ENCODE measurements around the gene CASP8. TPM values are rescaled to one million over a fixed set of nuclear protein-coding genes. Genes with fewer than 3 reads are reported as not detected.

The CASP8 gene
- total and polyA plus RNA-seq, 8 donors, result 6.4 to 32.3 (median 10.7) TPM

DNA sequence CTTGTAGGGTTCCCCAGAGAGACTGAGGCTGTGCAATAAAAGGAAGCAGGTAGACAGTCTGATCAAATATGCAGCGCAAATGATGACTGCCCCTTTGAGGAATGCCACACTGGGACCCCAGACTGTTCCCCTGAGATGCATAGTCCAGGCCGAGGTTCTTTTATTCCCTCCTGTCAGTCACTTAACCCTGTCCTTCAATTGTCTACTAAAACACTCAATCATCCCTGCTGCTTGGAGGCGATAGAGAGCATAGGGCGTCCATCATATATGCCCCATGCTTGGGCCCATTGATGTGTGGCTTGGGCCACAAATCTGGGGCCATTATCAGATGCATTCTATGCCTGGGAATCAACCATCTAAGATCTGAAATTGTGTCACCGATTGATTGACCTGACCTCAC is 15.5 kb upstream of the CASP8 start:
- no peak overlapping the region for H3K27ac ChIP-seq
- peaks cover 0 to 10% (median 0%) of the 10 kb centered on the region in 4 donors for H3K36me3 ChIP-seq
- intact Hi-C loops (cut with DNase I; ENCODE audit: low total_unique reads), result no loop called here
- H3K4me1 ChIP-seq, result peaks cover 0 to 8% (median 0%) of the 10 kb centered on the region in 4 donors
- H3K4me3 ChIP-seq, result no peak overlapping the region
- no peaks in the 10 kb centered on the region for H3K27me3 ChIP-seq
- 79 to 98% (median 94%) methylated on average over 5 of the region's 5 CpGs for WGBS, 5 donors
- DNase-seq, result no peak
- TF ChIP-seq EP300 (IDR thresholded peaks at IDR 0.05), result no peak
- TF ChIP-seq, protein P1, sequence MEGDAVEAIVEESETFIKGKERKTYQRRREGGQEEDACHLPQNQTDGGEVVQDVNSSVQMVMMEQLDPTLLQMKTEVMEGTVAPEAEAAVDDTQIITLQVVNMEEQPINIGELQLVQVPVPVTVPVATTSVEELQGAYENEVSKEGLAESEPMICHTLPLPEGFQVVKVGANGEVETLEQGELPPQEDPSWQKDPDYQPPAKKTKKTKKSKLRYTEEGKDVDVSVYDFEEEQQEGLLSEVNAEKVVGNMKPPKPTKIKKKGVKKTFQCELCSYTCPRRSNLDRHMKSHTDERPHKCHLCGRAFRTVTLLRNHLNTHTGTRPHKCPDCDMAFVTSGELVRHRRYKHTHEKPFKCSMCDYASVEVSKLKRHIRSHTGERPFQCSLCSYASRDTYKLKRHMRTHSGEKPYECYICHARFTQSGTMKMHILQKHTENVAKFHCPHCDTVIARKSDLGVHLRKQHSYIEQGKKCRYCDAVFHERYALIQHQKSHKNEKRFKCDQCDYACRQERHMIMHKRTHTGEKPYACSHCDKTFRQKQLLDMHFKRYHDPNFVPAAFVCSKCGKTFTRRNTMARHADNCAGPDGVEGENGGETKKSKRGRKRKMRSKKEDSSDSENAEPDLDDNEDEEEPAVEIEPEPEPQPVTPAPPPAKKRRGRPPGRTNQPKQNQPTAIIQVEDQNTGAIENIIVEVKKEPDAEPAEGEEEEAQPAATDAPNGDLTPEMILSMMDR (IDR thresholded peaks at IDR 0.05), result no peak
- no peak for TF ChIP-seq POLR2A (IDR thresholded peaks at IDR 0.05)
- no peak for TF ChIP-seq POLR2AphosphoS5 (IDR thresholded peaks at IDR 0.05)
- no peaks in the 10 kb centered on the region for H3K9me3 ChIP-seq

DNA sequence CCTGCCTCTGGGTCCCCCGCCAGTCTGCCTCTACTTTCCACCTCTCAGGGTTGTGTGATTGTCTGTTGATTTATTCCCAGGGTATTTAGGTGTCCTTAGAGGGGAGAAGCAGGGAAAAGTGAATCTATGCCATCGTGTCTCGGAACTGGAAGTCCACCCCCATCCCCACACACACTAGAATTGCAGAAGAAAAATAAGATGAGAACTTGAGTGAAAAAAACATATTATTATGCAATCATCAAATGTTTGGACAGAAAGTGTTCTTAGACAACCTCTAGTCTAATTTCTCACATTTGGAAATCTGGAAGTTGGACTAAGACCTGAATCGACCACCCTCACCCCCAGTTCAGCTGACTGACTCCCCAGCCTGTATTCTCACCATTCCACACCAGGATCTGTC is 14.1 kb upstream of the CASP8 start:
- 64 to 84% (median 69%) methylated on average over 4 of the region's 4 CpGs for WGBS, 5 donors
- no peak overlapping the region for H3K27ac ChIP-seq
- no peak for DNase-seq
- no peaks in the 10 kb centered on the region for H3K36me3 ChIP-seq
- H3K4me3 ChIP-seq, result no peak overlapping the region
- TF ChIP-seq POLR2AphosphoS5 (IDR thresholded peaks at IDR 0.05), result no peak
- no peak for TF ChIP-seq EP300 (IDR thresholded peaks at IDR 0.05)
- TF ChIP-seq POLR2A (IDR thresholded peaks at IDR 0.05), result no peak
- TF ChIP-seq, protein P1 (IDR thresholded peaks at IDR 0.05), result no peak
- no peaks in the 10 kb centered on the region for H3K27me3 ChIP-seq
- no peaks in the 10 kb centered on the region for H3K9me3 ChIP-seq
- intact Hi-C loops (cut with DNase I; ENCODE audit: low total_unique reads), result no loop called here
- H3K4me1 ChIP-seq, result peaks cover 0 to 8% (median 0%) of the 10 kb centered on the region in 4 donors

DNA sequence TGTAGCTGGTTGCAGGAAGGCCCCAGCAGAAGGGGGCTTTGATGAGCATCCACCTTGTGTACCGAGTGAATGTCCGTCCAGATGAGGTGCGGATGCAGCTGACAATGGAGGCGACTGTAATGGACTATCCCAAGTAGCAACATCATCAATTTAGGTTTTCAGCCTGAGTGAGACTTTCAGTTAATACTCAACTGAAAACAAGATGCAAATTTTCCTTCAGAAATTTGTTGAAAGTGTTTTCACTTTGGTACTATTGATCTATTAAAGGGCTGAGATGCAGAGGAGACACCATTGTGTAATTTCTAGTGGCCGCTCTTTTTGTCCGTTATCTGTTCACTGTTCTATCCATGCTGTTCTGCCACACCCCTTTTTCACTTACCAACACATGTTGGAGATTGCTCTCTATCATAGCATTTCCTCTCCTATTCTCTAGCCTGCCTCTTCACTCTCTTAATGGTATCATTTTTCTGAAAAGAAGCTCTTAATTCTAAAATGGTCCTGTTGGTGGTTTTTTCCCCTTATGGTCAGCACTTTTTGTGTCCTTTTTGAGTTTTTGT is 12.0 kb upstream of the CASP8 start:
- no peak for DNase-seq
- TF ChIP-seq POLR2AphosphoS5 (IDR thresholded peaks at IDR 0.05) (no peak), POLR2A (IDR thresholded peaks at IDR 0.05) (no peak), EP300 (IDR thresholded peaks at IDR 0.05) (no peak)
- TF ChIP-seq, protein P1 (IDR thresholded peaks at IDR 0.05), result no peak
- no peaks in the 10 kb centered on the region for H3K36me3 ChIP-seq
- no peaks in the 10 kb centered on the region for H3K27me3 ChIP-seq
- H3K9me3 ChIP-seq, result no peaks in the 10 kb centered on the region
- H3K4me1 ChIP-seq, result peaks cover 0 to under 1% (median 0%) of the 10 kb centered on the region in 4 donors
- no peak overlapping the region for H3K4me3 ChIP-seq
- no peak overlapping the region for H3K27ac ChIP-seq
- 88 to 95% (median 91%) methylated on average over 6 of the region's 6 CpGs for WGBS, 5 donors
- intact Hi-C loops (cut with DNase I; ENCODE audit: low total_unique reads), result no loop called here

DNA sequence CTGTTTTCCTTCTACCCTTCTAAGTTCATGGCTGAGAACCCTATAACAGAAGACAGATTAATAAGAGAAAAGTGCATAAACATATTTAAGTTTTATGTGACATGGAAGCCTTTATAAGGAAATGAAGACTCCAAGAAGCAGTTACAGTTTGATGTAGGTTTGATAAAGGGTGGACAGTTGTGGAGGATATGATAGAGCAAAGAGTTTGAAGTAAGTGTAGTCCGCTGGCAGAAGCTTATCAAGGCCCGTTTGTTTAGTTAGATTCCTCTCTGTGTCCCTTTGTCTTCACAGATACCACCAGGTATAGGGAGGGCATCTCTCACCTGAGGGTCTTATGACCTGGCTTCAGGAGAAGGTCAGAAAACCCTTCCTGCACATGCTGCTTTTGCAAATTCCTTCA is 10.4 kb upstream of the CASP8 start:
- WGBS, 5 donors, result 64 to 91% (median 81%) methylated on average over 2 of the region's 2 CpGs
- H3K4me1 ChIP-seq, result peaks cover 0 to 14% (median 8%) of the 10 kb centered on the region in 4 donors
- intact Hi-C loops (cut with DNase I; ENCODE audit: low total_unique reads), result no loop called here
- H3K27ac ChIP-seq, result no peak overlapping the region
- TF ChIP-seq, protein P1 (IDR thresholded peaks at IDR 0.05), result no peak
- TF ChIP-seq POLR2AphosphoS5 (IDR thresholded peaks at IDR 0.05) (no peak), POLR2A (IDR thresholded peaks at IDR 0.05) (no peak), EP300 (IDR thresholded peaks at IDR 0.05) (no peak)
- H3K36me3 ChIP-seq, result no peaks in the 10 kb centered on the region
- no peak for DNase-seq
- H3K9me3 ChIP-seq, result no peaks in the 10 kb centered on the region
- no peaks in the 10 kb centered on the region for H3K27me3 ChIP-seq
- no peak overlapping the region for H3K4me3 ChIP-seq

Data from stomach (tissue), 9 donors.